ENCODE results near the gene HLA-A.
A peak's percentile ranks its signal among the peaks of the same experiment; 100 is the strongest.

The HLA-A gene

DNA sequence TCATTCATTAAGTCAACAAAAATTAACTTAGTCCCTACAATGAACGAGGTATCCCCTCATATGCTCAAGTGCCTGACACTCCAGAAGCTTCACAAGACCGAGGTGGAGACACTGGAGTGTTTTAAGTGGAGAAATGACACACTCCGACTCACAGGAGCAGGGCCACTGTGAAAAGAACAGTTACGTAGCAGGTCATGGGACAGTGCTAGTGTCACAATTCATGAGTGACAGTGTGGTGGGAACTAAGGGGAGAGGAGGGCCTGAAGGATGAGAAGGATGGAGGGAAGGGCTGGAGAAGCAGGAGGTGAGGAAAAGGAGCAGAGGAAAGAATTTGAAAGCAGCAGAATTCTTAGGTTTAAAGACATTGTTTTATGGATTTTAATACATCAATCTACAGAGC, 1.3 kb upstream of the HLA-A start:
- TF ChIP-seq SPI1 (IDR thresholded peaks at IDR 0.05; ENCODE audit: borderline replicate concordance, low read depth) (no peak), CTCF (IDR thresholded peaks at IDR 0.05; ENCODE audit: insufficient read depth, low read length) (no peak), POLR2AphosphoS5 (IDR thresholded peaks at IDR 0.05; ENCODE audit: low read depth) (no peak), GABPA (IDR thresholded peaks at IDR 0.05; ENCODE audit: low read depth) (no peak)
- TF ChIP-seq, protein P1, sequence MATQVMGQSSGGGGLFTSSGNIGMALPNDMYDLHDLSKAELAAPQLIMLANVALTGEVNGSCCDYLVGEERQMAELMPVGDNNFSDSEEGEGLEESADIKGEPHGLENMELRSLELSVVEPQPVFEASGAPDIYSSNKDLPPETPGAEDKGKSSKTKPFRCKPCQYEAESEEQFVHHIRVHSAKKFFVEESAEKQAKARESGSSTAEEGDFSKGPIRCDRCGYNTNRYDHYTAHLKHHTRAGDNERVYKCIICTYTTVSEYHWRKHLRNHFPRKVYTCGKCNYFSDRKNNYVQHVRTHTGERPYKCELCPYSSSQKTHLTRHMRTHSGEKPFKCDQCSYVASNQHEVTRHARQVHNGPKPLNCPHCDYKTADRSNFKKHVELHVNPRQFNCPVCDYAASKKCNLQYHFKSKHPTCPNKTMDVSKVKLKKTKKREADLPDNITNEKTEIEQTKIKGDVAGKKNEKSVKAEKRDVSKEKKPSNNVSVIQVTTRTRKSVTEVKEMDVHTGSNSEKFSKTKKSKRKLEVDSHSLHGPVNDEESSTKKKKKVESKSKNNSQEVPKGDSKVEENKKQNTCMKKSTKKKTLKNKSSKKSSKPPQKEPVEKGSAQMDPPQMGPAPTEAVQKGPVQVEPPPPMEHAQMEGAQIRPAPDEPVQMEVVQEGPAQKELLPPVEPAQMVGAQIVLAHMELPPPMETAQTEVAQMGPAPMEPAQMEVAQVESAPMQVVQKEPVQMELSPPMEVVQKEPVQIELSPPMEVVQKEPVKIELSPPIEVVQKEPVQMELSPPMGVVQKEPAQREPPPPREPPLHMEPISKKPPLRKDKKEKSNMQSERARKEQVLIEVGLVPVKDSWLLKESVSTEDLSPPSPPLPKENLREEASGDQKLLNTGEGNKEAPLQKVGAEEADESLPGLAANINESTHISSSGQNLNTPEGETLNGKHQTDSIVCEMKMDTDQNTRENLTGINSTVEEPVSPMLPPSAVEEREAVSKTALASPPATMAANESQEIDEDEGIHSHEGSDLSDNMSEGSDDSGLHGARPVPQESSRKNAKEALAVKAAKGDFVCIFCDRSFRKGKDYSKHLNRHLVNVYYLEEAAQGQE (IDR thresholded peaks at IDR 0.05; ENCODE audit: insufficient replicate concordance, low read depth) = no peak
- no peak for DNase-seq (ENCODE audit: low read depth in 1 of 2, low spot score in 1 of 2)

GRCh38 chr6:29941471-29941870, 861 bp upstream of the HLA-A start:
- peak in 1 of 2 experiments; percentile 56 for DNase-seq (ENCODE audit: low read depth in 1 of 2, low spot score in 1 of 2)
- Histone ChIP-seq H3K27me3 (ENCODE audit: insufficient read depth, poor library complexity, severe bottlenecking) (peaks cover 2% of the 10 kb centered on the region), H3K27ac (replicated peaks) (peak overlapping the region; percentile 68), H3K4me3 (replicated peaks; ENCODE audit: insufficient read depth, low read length) (no peak overlapping the region)
- TF ChIP-seq GABPA (IDR thresholded peaks at IDR 0.05; ENCODE audit: low read depth) (no peak), SPI1 (IDR thresholded peaks at IDR 0.05; ENCODE audit: borderline replicate concordance, low read depth) (no peak), CTCF (IDR thresholded peaks at IDR 0.05; ENCODE audit: insufficient read depth, low read length) (no peak), POLR2AphosphoS5 (IDR thresholded peaks at IDR 0.05; ENCODE audit: low read depth) (no peak)
- TF ChIP-seq, protein P1 (IDR thresholded peaks at IDR 0.05; ENCODE audit: insufficient replicate concordance, low read depth) = no peak

More for the DNA sequence above, 1.3 kb upstream of the HLA-A start:
- Histone ChIP-seq H3K4me3 (replicated peaks; ENCODE audit: insufficient read depth, low read length) (no peak overlapping the region), H3K27me3 (ENCODE audit: insufficient read depth, poor library complexity, severe bottlenecking) (peaks cover 2% of the 10 kb centered on the region), H3K27ac (replicated peaks) (no peak overlapping the region)

DNA sequence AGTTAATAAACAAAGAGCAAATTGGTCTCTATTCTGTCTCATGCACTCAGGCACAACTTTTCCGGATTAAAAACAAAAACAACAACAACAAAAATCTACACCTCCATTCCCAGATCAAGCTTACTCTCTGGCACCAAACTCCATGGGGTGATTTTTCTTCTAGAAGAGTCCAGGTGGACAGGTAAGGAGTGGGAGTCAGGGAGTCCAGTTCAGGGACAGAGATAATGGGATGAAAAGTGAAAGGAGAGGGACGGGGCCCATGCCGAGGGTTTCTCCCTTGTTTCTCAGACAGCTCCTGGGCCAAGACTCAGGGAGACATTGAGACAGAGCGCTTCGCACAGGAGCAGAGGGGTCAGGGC, 437 bp upstream of the HLA-A start:
- Histone ChIP-seq H3K27ac (replicated peaks) (peak overlapping the region; percentile 68), H3K4me3 (replicated peaks; ENCODE audit: insufficient read depth, low read length) (no peak overlapping the region), H3K27me3 (ENCODE audit: insufficient read depth, poor library complexity, severe bottlenecking) (peaks cover 2% of the 10 kb centered on the region)
- no peak for DNase-seq (ENCODE audit: low read depth in 1 of 2, low spot score in 1 of 2)
- TF ChIP-seq SPI1 (IDR thresholded peaks at IDR 0.05; ENCODE audit: borderline replicate concordance, low read depth) = no peak
- TF ChIP-seq CTCF (IDR thresholded peaks at IDR 0.05; ENCODE audit: insufficient read depth, low read length) = no peak
- no peak for TF ChIP-seq GABPA (IDR thresholded peaks at IDR 0.05; ENCODE audit: low read depth)
- no peak for TF ChIP-seq POLR2AphosphoS5 (IDR thresholded peaks at IDR 0.05; ENCODE audit: low read depth)
